Calu3 (cell line): Measurements from ENCODE around the gene BAZ1A. TPM values are rescaled to one million over a fixed set of nuclear protein-coding genes. Genes with fewer than 3 reads are reported as not detected.

Experiments used
- BruUV-seq: library from RNA; stranded (reverse); fragments of 400-500 nt; replicated peaks from 2 replicates; lab custom pipeline; 2021; lab: Mats Ljungman, UMichigan
- CTCF ChIA-PET: fragments of 300-600 bp; sonication (Branson Sonifier 250); formaldehyde crosslinking; loops from one replicate; lab custom pipeline; 2022; ENCODE audit warnings: antibody characterized with exemption; lab: Charles Lee
- DNase-seq: peaks from one replicate; pipeline ENCODE4 v3.0.0; 2022
- H3K27ac Mint-ChIP-seq: one replicate; pipeline ENCODE4 v1.8.0; 2022; ENCODE audit warnings: mixed read lengths; ENCODE audit not compliant: unreplicated experiment
- H3K27me3 Mint-ChIP-seq: one replicate; pipeline ENCODE4 v1.8.0; 2022; ENCODE audit warnings: mixed read lengths; ENCODE audit not compliant: unreplicated experiment
- H3K36me3 Mint-ChIP-seq: one replicate; pipeline ENCODE4 v1.8.0; 2022; ENCODE audit warnings: mild to moderate bottlenecking, moderate library complexity, mixed read lengths; ENCODE audit not compliant: insufficient read depth, unreplicated experiment
- H3K4me1 Mint-ChIP-seq: one replicate; pipeline ENCODE4 v1.8.0; 2022; ENCODE audit warnings: mild to moderate bottlenecking, low read depth, mixed read lengths; ENCODE audit not compliant: unreplicated experiment
- H3K4me3 Mint-ChIP-seq: one replicate; pipeline ENCODE4 v1.8.0; 2022; ENCODE audit warnings: mild to moderate bottlenecking, low read depth, moderate library complexity, mixed read lengths; ENCODE audit not compliant: unreplicated experiment
- H3K9me3 Mint-ChIP-seq: one replicate; pipeline ENCODE4 v1.8.0; 2022; ENCODE audit warnings: low read depth, mixed read lengths; ENCODE audit not compliant: unreplicated experiment
- CTCF ChIP-seq: fragments of 200-600 bp; IDR thresholded peaks from one replicate; pipeline ENCODE4 v1.8.0; 2022; ENCODE audit warnings: antibody characterized with exemption; ENCODE audit not compliant: unreplicated experiment
- intact Hi-C: fragments of 100-400 bp; cut with micrococcal nuclease; formaldehyde crosslinking; loops from one replicate; pipeline ENCODE4 v1.10.0; 2022; ENCODE audit not compliant: unreplicated experiment
- total RNA-seq: library from RNA; stranded (reverse); gene quantifications from 2 replicates; pipeline ENCODE4 v1.2.3, GENCODE V29; 2022

Gene BAZ1A
- total RNA-seq, 1 experiment from 2014 or later: 35.7 TPM

- no peaks in the 10 kb centered on the region for H3K27me3 Mint-ChIP-seq
- peak overlapping the region; percentile 69 for H3K4me3 Mint-ChIP-seq
- TF ChIP-seq CTCF: no peak
- H3K27ac Mint-ChIP-seq: peak overlapping the region; percentile 78
- H3K9me3 Mint-ChIP-seq: no peaks in the 10 kb centered on the region
- CTCF ChIA-PET: interaction anchor here (1.0 kb wide), 1 partner anchor 9 kb away, joined by 5 read pairs; no protein-coding TSS in a partner anchor
- H3K4me1 Mint-ChIP-seq: peaks cover 8% of the 10 kb centered on the region
- intact Hi-C loops: no loop called here
- H3K36me3 Mint-ChIP-seq: peaks cover 13% of the 10 kb centered on the region
- DNase-seq: no peak
- no TSS peak for BruUV-seq
Measured at GRCh38 chr14:34713681-34714319, 161.4 kb downstream of the BAZ1A start.

GRCh38 chr14:34713122-34713680 is 162.0 kb downstream of the BAZ1A start:
- no peak for DNase-seq
- TF ChIP-seq CTCF: no peak
- no peaks in the 10 kb centered on the region for H3K27me3 Mint-ChIP-seq
- H3K36me3 Mint-ChIP-seq: peaks cover 13% of the 10 kb centered on the region
- H3K4me1 Mint-ChIP-seq: peaks cover 8% of the 10 kb centered on the region
- peak overlapping the region; percentile 78 for H3K27ac Mint-ChIP-seq
- intact Hi-C loops: no loop called here
- BruUV-seq: TSS peak; percentile 62
- H3K9me3 Mint-ChIP-seq: no peaks in the 10 kb centered on the region
- H3K4me3 Mint-ChIP-seq: peak overlapping the region; percentile 69
- CTCF ChIA-PET: interaction anchor here (1.0 to 1.8 kb wide), 2 partner anchors 9 to 10 kb away, joined by 5 read pairs; no protein-coding TSS in a partner anchor

DNA sequence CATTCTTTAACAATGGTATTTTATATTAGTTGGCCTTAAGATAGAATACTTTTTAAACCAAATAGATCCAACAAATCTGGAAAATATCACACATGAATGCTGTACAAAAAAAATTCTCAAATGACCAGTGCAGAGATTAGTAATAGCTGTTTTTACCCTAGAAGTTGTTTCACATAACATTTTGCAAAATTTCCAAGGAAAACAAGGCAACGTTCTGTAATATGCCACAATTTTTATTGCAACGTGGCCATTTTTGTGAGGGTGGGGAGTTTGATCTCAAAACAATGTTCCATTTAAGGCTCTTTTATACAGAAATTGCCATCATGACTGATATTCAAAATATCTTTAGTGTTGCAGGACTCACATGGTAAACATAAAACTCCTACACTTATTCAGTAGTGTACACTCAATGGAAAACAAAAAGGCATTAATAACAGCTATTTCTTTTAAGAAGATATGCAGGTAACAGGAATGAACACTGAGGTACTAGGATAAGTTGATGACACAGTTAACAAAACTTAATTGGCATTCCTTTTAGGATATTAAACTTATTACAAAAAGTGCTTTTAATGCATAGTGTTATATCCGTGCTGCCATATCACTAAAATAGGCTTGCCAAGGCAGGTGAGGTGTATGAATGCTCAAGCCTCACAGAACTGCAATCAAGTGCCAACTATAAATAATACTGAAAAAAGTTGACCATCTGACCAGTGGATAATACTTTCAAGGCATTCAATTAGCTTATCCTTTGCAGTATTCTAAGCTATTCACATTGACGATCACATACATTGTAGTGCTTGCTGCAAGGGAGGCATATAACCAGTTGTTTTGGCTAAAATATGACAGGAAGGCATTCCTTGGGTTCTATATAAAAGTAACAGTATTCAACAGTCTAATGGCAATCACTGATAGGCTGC is 163.1 kb downstream of the BAZ1A start:
- no TSS peak for BruUV-seq
- DNase-seq: no peak
- H3K36me3 Mint-ChIP-seq: peaks cover 13% of the 10 kb centered on the region
- H3K27ac Mint-ChIP-seq: no peak overlapping the region
- intact Hi-C loops: no loop called here
- no peaks in the 10 kb centered on the region for H3K27me3 Mint-ChIP-seq
- peaks cover 8% of the 10 kb centered on the region for H3K4me1 Mint-ChIP-seq
- H3K9me3 Mint-ChIP-seq: no peaks in the 10 kb centered on the region
- TF ChIP-seq CTCF: no peak
- CTCF ChIA-PET: interaction anchor here (1.8 kb wide), 1 partner anchor 11 kb away, joined by 5 read pairs; no protein-coding TSS in a partner anchor
- no peak overlapping the region for H3K4me3 Mint-ChIP-seq

DNA sequence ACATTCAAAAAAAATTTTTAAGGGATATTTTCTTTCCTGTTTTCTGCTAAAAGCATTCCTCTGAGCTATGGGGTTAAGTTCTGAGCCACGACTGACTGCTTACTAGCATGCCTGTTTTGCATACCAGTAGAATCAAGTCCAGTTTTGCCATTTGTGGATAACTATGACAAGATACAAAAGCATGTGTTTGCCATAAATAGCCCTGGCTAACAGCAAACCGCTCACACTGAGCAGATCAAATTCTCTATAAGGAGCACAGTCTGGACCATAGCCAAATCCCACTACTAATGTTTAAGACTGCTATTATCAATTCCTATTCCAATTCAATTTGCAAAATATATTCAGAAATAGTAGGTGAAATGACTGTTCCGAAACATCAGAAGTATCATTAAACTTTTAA is 164.0 kb downstream of the BAZ1A start:
- intact Hi-C loops: no loop called here
- CTCF ChIA-PET: interaction anchor here (1.8 kb wide), 1 partner anchor 12 kb away, joined by 5 read pairs; no protein-coding TSS in a partner anchor
- TF ChIP-seq CTCF: no peak
- H3K36me3 Mint-ChIP-seq: peaks cover 13% of the 10 kb centered on the region
- no peak overlapping the region for H3K27ac Mint-ChIP-seq
- BruUV-seq: no TSS peak
- DNase-seq: no peak
- peaks cover 8% of the 10 kb centered on the region for H3K4me1 Mint-ChIP-seq
- no peaks in the 10 kb centered on the region for H3K27me3 Mint-ChIP-seq
- H3K4me3 Mint-ChIP-seq: no peak overlapping the region
- H3K9me3 Mint-ChIP-seq: no peaks in the 10 kb centered on the region
